ENCODE results near the gene TSPAN9.

GRCh38 chr12:3028108-3028507 lies 49.1 kb upstream of the TSPAN9 start:
- TF ChIP-seq CTCF (IDR thresholded peaks at IDR 0.05; ENCODE audit: insufficient read depth, low read length) (no peak), POLR2AphosphoS5 (IDR thresholded peaks at IDR 0.05; ENCODE audit: low read depth) (no peak), GABPA (IDR thresholded peaks at IDR 0.05; ENCODE audit: low read depth) (no peak)
- TF ChIP-seq, protein P1, sequence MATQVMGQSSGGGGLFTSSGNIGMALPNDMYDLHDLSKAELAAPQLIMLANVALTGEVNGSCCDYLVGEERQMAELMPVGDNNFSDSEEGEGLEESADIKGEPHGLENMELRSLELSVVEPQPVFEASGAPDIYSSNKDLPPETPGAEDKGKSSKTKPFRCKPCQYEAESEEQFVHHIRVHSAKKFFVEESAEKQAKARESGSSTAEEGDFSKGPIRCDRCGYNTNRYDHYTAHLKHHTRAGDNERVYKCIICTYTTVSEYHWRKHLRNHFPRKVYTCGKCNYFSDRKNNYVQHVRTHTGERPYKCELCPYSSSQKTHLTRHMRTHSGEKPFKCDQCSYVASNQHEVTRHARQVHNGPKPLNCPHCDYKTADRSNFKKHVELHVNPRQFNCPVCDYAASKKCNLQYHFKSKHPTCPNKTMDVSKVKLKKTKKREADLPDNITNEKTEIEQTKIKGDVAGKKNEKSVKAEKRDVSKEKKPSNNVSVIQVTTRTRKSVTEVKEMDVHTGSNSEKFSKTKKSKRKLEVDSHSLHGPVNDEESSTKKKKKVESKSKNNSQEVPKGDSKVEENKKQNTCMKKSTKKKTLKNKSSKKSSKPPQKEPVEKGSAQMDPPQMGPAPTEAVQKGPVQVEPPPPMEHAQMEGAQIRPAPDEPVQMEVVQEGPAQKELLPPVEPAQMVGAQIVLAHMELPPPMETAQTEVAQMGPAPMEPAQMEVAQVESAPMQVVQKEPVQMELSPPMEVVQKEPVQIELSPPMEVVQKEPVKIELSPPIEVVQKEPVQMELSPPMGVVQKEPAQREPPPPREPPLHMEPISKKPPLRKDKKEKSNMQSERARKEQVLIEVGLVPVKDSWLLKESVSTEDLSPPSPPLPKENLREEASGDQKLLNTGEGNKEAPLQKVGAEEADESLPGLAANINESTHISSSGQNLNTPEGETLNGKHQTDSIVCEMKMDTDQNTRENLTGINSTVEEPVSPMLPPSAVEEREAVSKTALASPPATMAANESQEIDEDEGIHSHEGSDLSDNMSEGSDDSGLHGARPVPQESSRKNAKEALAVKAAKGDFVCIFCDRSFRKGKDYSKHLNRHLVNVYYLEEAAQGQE (IDR thresholded peaks at IDR 0.05; ENCODE audit: insufficient replicate concordance, low read depth), result no peak
